Activated CD4-positive, alpha-beta T cell treated with anti-CD3 and anti-CD28 coated beads, Interleukin-10, Interleukin-2, amounts not matched to agents 100 ng/mL and 50 ng/mL, durations not matched to agents 16 hours and 8 hours (primary cell): Measurements from ENCODE around the gene LEMD3.

Experiments
- DNase-seq: peaks from one replicate; pipeline ENCODE4 v3.0.0-alpha.2; 2020

The LEMD3 gene

GRCh38 chr12:65170209-65170881 is 962 bp downstream of the LEMD3 start:
- DNase-seq, result peak; percentile 77

DNA sequence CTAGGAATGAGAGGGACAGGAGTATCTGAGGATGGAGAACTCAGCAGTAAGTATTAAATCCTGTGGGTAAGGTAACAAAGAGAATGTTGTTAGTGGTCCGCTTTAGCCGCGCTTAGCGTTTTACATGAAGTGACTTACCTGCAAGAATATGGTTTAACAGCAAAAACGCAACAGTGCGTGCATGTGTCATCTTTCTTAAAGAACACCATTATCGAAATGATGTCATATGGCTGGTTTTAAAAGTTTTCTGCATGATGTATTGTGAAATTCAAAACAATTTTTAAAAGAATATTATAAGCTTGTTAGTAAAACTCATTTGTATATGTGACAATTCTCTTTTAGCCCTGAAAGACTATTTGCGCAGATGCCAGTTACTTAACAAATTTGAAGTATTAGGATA is 1.7 kb downstream of the LEMD3 start:
- no peak for DNase-seq

DNA sequence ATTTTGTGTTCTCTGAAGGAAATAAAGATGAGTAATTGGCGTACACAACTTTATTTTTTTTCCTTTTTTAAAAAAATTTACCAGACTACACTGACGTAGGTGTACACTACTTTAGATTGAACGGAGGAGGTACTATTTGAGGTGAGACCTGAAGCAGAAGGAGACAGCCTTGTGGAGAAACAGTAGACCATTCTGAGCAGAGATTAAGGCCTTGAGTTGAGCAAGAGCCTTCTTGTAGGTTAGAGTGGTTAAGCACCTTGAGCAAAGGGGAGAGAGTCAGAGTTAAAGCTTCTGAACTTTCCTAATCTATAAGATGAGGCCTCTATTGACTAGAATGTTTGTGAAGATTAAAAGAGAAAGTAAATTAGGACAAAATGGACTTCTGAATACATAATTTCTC is 2.5 kb downstream of the LEMD3 start:
- DNase-seq, result peak; percentile 16

GRCh38 chr12:65175385-65175784 is 6.0 kb downstream of the LEMD3 start:
- DNase-seq, result no peak

DNA sequence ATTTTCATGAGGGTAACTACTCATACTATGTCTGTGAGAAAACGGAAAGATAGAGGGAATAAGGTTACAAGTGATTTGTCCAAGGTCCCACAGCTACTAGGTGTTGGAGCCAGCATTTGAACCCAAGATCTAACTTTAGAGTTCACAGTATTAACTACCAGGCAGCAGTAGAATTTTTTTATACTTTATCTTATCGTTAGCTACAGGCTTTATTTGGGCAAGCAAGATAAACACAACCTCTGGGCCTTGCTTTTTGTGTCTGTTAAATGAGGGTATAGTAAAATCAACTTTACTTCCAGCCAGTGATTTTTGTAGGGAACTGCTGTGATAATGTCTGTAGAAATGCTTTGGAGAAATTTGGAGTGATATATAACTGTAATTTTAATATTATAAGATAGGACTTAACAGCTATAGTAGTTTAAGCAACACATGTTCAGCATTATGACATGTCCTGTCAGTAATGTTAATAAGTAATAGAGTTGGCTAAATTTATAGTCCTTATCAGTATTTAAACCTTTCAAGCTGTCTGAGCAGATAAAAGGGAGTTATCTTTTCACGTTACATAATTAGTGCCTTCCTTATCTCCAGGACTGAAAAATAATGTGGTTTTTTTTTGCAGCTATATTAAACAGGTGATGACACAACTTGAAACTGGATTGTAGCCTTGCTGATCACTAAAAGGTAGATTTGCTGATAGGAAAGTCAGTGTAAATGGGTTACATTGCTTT is 12.8 kb downstream of the LEMD3 start:
- DNase-seq, result no peak

GRCh38 chr12:65184176-65184857 is 14.9 kb downstream of the LEMD3 start:
- no peak for DNase-seq

GRCh38 chr12:65184858-65185229 is 15.5 kb downstream of the LEMD3 start:
- DNase-seq, result no peak

GRCh38 chr12:65187665-65188064 is 18.3 kb downstream of the LEMD3 start:
- no peak for DNase-seq

GRCh38 chr12:65188179-65188701 is 18.9 kb downstream of the LEMD3 start:
- DNase-seq, result no peak

DNA sequence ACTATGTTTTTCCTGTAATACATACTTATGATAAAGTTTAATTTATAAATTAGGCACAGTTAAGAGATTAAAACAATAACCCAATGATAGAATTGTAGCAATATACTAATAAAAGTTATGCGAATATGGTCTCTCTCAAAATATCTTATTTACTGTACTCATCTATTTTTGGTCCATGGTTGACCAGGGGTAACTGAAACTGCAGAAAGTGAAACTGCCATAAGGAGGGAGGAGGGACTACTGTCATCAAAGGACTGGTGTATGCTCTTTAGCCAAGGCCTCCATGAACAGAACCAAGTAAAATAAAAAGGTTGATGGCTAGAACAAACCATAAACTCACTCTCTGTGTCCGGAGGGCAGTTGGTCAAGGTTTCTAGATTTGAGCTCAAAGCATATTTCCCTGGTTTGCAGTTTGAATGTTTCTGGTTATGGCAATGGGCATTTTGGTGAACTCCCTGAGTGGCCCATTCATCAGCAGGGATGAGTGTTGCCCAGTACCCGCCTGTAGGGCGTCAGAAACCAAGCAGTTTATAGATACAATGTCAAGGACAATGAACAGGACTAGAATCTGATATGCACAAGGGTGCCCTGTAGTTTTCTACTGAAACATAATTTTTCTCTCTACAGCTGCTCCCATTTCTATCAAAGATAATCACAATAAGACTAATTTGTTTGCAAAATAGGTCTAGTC is 19.8 kb downstream of the LEMD3 start:
- no peak for DNase-seq

DNA sequence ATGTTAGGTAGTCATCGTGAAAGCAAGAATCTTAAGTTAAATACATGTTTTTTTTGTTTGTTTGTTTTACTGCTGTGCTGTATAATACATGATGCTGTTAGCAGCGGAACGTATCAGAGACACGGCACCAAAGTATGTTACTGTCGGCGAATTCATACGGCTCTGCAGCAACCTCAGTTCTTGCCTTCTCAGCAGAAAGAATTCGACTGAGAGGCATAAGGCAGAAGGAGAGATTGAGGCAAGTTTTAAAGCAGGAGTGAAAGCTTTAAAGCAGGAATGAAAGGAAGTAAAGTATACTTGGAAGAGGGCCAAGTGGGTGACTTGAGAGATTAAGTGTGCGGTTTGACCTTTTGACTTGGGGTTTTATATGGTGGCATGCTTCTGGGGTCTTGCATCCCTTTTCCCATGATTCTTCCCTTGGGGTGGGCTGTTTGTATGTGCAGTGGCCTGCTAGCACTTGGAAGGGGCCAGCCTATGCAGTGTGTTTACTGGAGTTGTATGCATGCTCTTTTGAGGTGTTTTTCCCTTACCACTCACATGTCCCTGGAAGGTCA is 23.7 kb downstream of the LEMD3 start:
- DNase-seq, result no peak

GRCh38 chr12:65194949-65195348 is 25.6 kb downstream of the LEMD3 start:
- no peak for DNase-seq

GRCh38 chr12:65195387-65196055 is 26.1 kb downstream of the LEMD3 start:
- no peak for DNase-seq

GRCh38 chr12:65196762-65197567 is 27.6 kb downstream of the LEMD3 start:
- DNase-seq, result no peak

- no peak for DNase-seq
These were observed 30.2 kb downstream of the LEMD3 start for GRCh38 chr12:65199604-65200003.

- no peak for DNase-seq
These were observed 30.8 kb downstream of the LEMD3 start for GRCh38 chr12:65200007-65200665.

GRCh38 chr12:65203376-65203775 is 34.0 kb downstream of the LEMD3 start:
- no peak for DNase-seq

DNA sequence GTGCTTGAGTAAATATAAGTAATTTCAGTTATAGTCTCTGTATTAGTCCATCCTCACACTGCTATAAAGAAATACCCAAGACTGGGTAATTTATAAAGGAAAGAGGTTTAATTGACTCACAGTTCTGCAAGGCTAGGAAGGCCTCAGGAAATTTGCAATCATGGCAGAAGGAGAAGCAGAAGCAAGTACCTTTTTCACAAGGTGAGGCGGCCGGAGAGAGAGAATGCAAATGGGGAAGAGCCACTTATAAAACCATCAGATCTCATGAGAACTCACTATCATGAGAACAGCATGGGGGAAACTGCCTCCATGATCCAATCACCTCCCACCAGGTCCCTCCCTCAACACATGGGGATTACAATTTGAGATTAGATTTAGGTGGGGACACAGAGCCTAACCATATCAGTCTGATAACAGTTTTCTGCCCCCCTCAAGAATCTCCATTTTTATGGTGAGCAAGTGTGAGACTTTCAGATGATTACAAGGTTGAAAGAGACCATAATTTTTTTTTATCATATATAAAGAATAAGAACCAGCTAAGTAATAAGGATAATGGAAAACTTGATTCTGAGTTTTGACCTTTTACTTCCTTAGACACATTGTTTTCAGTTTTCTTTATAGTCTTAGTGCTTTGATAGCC is 35.6 kb downstream of the LEMD3 start:
- no peak for DNase-seq

- DNase-seq, result no peak
These were observed 36.5 kb downstream of the LEMD3 start for GRCh38 chr12:65205886-65206285.

- DNase-seq, result no peak
These were observed 38.7 kb downstream of the LEMD3 start for GRCh38 chr12:65208125-65208524.
